IPS-18c (cell line): Measurements from ENCODE around the gene NDUFS8.

Source experiments
- H3K4me3 ChIP-seq: 2 replicates; pipeline ENCODE4 v1.7.0; 2013; ENCODE audit warnings: low read depth, mild to moderate bottlenecking, low read length, moderate library complexity; ENCODE audit not compliant: insufficient read depth
- H3K9me3 ChIP-seq: one replicate; pipeline ENCODE4 v1.6.1; 2013; ENCODE audit warnings: mild to moderate bottlenecking, low read length, moderate library complexity; ENCODE audit not compliant: control insufficient read depth, insufficient read depth

Gene NDUFS8

DNA sequence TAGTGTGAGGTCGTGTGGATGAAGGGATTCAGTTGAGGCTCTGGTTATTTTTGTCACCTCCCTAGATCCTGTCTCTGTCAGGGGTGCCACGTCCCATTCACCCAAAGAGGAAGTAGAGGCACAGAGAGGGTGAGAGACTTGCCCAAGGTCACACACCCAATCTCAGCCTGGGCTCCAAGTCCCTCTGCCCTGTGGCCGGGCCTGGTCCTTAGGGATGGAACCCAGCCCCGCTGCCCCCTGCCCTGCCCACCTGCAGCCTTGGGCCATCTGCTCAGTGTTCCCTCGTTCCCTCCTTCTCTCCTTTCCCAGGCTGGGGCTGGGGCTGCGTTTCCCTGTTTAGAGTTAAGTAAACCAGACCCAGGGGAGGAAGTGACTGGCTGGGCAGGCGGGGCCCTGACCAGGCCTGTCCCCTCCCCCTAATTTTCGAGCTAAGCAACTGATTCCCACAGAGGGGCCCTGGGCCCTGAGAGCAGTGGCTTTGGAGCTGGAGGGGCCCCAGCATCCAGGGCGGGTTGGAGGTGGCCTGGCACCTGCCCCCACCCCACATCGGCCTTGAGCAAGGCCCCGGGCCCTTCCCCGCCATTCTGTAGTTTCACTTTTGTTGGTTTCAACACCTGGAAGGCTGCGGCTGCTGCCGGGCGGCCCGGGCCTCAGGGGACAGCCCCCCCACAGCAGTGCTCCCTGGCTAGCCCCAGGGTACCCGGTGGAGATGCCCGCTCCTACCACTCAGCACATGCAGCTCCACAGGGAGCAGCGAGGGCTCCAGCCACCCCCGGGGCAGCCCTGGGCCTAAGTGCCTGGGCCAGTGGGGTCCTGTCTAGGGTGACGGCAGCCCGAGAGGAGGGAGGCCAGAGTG lies 9.8 kb downstream of the NDUFS8 start:
- H3K4me3 ChIP-seq = no peak overlapping the region
- H3K9me3 ChIP-seq = no peaks in the 10 kb centered on the region

- Histone ChIP-seq H3K4me3 (no peak overlapping the region), H3K9me3 (no peaks in the 10 kb centered on the region)
Observed at GRCh38 chr11:68040957-68041591, 10.6 kb downstream of the NDUFS8 start.

DNA sequence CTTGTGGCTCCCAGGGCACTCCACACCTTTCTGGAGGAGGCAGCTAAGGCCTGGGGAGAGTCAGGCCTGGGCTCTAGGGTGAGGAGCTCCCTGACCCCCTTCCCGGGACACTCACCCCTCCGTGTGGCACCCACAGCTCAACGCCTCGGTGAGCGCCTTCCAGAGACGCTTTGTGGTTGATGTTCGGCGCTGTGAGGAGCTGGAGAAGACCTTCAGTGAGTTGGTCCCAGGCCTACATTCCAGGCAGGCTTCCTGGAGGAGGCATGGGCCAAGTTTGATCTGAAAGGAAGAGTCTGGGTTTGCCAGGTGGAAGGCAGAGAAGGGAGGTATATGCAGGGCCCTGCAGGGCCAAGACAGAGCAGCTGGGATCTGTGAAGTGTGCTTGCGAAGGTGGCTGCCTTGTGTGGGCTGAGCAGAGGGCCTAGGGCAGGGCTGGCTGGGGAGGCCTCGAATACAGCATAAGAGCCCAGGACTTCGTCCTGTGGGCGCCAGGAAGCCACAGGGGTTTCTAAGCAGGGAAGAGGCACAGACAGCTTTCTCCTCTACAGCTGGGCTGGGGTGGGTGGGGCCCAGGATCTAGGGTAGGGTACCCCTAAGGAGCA lies 11.2 kb downstream of the NDUFS8 start:
- Histone ChIP-seq H3K9me3 (no peaks in the 10 kb centered on the region), H3K4me3 (no peak overlapping the region)

GRCh38 chr11:68042219-68043028 lies 11.9 kb downstream of the NDUFS8 start:
- Histone ChIP-seq H3K4me3 (no peak overlapping the region), H3K9me3 (no peaks in the 10 kb centered on the region)

GRCh38 chr11:68043029-68043348 lies 12.5 kb downstream of the NDUFS8 start:
- no peaks in the 10 kb centered on the region for H3K9me3 ChIP-seq
- H3K4me3 ChIP-seq = no peak overlapping the region

DNA sequence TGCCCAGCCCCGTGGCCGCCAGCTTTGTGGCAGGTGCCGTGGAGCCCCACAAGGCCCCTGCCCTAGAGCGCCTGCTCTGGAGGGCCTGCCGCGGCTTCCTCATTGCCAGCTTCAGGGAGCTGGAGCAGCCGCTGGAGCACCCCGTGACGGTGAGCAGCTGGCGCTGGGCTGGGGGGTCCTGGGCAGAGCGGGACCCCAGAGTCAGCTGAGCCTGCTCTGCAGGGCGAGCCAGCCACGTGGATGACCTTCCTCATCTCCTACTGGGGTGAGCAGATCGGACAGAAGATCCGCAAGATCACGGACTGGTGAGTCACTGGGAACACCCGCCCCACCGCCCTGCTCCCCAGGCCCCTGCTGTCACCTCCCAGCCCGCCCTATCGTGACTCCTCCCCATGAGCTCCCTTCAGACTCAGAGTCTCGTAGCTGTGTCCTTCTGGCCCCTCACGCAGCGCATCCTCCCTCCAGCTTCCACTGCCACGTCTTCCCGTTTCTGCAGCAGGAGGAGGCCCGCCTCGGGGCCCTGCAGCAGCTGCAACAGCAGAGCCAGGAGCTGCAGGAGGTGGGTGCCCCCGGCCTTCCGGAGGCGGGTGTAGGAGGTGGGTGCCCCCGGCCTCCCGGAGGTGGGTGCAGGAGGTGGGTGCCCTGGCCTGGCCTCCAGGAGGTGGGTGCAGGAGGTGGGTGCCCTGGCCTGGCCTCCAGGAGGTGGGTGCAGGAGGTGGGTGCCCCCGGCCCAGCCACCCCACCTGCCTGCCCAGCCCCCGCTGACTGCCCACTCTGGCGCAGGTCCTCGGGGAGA lies 13.1 kb downstream of the NDUFS8 start:
- no peaks in the 10 kb centered on the region for H3K9me3 ChIP-seq
- no peak overlapping the region for H3K4me3 ChIP-seq

DNA sequence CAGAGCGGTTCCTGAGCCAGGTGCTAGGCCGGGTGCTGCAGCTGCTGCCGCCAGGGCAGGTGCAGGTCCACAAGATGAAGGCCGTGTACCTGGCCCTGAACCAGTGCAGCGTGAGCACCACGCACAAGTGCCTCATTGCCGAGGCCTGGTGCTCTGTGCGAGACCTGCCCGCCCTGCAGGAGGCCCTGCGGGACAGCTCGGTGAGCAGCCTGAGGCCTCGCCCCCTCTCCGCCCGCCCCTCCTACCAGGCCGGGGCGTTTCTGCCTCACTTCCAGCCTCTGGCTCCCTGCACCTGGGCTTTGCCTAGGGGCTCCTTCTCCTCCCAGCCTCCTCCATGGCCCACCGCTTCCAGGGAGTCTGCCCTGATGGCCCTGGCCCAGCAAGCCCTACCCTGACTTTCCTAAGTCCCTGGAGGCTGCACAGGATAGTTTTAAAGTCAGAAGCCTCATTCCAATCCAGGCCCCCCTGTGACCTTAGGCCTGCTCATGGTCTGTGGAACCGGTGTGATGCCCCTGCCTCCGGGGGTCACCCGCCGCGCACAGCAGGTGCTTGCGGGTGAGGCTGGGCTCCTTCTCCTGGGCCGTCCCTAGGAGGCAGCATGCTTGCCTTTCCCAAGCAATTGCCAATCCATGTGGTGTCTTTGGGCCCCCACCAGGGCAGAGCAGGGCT lies 13.8 kb downstream of the NDUFS8 start:
- no peaks in the 10 kb centered on the region for H3K9me3 ChIP-seq
- H3K4me3 ChIP-seq = no peak overlapping the region

GRCh38 chr11:68044898-68045351 lies 14.4 kb downstream of the NDUFS8 start:
- H3K9me3 ChIP-seq = no peaks in the 10 kb centered on the region
- no peak overlapping the region for H3K4me3 ChIP-seq

GRCh38 chr11:68047437-68048290 lies 17.2 kb downstream of the NDUFS8 start:
- Histone ChIP-seq H3K4me3 (no peak overlapping the region), H3K9me3 (no peaks in the 10 kb centered on the region)

- Histone ChIP-seq H3K4me3 (no peak overlapping the region), H3K9me3 (no peaks in the 10 kb centered on the region)
Observed at GRCh38 chr11:68048681-68049508, 18.4 kb downstream of the NDUFS8 start.

GRCh38 chr11:68049509-68050370 lies 19.3 kb downstream of the NDUFS8 start:
- H3K4me3 ChIP-seq = no peak overlapping the region
- H3K9me3 ChIP-seq = no peaks in the 10 kb centered on the region

DNA sequence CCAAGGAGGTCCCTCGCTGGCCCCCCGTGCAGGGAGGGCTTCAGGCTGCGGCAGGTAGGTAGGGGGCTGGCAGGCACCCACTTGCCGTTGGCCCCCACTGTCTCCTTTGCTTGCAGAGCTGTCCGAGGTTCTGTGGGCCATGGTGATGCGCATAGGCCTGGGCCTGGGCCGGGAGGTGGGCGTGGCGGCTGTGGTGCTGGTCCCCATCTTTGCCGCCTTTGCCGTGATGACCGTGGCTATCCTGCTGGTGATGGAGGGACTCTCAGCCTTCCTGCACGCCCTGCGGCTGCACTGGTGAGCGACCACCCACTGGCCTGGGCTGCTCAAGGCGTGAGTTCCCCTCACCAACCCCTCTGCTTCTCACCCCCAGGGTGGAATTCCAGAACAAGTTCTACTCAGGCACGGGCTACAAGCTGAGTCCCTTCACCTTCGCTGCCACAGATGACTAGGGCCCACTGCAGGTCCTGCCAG lies 19.9 kb downstream of the NDUFS8 start:
- H3K4me3 ChIP-seq = no peak overlapping the region
- H3K9me3 ChIP-seq = no peaks in the 10 kb centered on the region

- Histone ChIP-seq H3K4me3 (no peak overlapping the region), H3K9me3 (no peaks in the 10 kb centered on the region)
Observed at GRCh38 chr11:68051191-68052136, 21.0 kb downstream of the NDUFS8 start.
